Measurements from ENCODE around the gene VCPKMT.

VCPKMT gene

DNA sequence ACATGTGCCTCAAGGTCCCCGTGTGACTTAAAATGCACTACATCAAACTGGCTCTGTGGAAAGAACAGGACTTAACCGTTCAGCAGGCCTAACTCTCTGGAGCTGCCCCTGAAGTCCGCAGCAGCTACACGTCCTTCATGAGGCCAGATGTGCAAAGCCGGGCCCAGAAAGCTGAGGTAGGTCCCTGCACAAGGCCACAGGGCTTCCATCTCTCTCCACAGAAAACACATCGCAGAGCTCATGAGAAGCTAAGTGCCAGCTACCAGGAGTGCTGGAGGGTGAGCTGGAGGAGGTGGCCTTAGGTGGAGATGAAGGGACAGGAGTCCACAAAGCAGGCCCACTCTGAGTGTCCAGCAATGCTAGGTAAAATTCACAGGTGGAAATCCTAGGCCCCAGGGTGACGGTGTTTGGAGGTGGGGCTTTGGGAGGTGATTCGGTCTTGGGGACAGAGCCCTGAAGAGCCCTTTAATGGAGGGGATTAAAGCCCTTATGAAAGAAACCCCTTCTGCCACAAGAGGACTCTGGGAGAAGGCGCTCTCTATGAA, 52.4 kb downstream of the VCPKMT start:
- DNase-seq, result no peak

DNA sequence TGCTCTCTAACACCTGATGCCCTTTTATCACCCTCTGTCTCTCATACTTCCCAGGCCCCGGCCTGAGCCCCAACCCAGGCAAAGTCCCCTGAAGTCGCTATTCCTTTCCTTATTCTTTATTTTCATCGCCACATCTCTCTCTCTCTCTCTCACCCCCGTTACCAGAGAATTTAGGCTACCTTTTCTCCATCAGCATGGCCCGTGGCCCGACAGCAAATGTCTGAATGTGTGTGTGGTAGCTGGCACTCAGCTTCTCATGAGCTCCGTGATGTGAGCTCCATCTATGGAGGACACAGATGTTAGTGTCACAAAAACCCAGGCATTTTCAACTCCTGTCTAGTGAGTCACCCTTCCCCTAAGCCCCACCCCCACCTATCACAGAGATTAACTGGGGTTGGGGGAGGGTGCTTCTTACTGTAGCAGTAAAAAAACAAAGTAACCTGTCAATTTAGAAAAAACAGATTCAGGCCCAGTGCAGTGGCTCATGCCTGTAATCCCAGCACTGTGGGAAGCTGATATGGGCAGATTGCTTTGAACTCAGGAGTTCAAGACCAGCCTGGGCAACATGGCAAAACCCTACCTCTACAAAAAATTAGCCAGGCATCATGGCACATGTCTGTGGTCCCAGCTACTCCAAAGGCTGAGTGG, 53.8 kb downstream of the VCPKMT start:
- peak; percentile 96 for DNase-seq

DNA sequence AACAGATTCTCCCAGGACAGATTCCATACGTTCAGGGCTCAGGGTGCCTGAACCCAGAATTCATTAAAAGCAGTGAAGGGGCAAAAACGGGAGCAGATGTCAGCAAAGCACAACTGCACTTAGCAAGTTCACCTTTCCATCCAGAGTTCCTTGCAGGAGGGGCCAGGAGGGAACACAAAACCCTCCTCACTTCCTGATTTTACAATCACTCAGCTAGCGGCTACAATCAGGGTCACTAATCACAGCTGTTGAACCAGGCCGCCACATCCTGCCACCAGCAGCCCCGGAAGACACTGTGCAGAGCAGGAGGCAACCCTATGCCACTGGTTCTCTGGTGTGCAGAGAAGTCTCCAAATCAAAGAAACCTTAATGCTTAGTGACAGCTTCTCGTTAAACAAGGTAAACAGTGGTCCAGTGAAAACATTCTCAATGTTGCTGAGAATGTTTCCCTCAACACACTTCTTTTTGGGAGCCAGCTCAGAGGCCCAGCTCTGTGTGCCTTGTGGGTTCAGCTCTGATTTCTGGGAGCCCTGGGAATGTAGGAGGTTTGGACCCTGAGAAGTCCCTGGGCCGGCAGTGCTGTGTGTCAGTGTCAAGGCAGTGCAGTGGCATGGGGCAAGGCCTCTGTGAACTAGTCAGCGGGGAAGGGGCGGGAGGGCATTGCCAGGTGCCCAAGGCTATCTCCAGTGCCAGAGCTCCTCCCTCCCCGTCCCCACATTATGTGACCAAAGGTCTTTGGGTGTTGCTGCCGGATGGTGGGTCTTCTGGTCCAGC, 54.5 kb downstream of the VCPKMT start:
- DNase-seq, result peak; percentile 91

DNA sequence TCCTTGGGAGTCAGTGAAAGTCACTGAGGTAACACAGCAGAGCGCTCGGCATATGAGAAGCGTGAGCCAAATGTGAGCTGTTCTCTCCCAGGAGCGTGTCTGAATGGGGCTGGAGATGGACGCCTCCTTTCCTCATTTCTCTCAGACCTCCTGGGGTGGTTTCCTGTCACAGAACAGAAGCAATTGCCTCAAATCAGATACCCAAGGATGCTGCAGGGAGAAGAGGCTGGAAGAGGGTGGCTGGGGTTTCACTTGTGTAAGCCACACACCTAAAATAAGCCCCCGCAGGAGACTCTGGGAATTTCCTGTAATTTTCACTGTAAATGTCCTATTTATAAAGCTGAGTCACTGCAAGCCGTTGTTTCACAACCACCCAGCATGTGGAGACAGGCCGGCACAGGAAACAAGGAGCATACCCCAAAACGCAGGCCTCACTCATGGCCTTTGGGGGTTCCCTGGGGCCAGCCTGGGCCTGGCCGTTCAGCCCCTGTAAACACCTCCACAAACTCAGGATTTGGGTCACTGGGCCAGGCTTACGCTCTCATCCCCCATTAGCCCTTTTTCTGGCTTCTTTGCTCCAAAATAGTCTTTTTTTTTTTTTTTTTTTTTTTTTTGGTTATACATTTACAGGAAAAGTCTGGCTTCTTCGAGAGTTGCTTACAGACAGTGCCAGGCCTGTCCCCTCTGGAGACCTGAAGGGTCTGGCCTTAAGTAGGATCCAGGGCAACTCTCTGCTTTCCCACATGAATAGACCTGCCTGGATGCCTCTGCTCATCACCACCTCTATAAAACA, 55.3 kb downstream of the VCPKMT start:
- DNase-seq, result peak; percentile 85

DNA sequence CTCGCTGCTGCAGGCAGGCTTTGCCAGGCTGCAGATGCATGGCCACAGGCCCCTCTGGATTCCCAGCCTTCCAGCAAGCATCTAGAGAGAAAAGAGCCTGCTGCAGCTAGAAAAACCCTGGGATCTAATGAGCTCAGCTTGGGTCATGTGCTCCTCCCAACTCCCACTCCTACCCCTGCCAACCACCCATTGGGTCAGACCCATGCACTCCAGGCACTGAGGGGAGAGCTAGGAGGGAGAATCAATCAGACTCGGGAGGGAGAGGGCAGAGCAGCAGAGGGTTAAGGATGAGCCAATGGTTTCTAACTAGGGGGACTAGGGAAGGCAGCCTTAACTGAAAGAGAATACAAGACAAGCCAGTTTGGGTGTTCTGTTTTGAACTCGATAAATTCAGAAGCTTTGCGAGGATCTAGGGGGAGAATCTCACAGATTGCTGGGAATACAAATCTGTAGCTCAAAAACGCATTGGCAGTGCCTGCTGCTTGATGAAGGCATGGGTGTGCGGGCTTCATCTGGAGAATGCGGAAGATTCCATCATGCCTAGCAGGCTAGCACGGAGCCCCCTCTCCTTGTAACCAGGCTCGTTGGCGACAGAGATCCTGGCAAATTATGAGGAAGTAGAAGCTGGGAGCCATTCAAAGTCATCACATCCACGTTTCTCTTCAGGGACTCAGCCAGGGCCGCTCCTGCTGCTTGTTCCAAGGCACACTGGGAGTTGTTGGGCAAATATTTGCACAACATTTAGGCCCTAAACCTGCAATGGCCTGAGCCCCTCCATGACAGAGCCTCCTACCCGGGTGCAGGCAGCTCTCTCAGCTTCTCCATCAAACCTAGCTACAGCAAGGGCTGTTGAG, 56.4 kb downstream of the VCPKMT start:
- DNase-seq, result no peak

Measured in activated CD4-positive, alpha-beta T cell treated with anti-CD3 and anti-CD28 coated beads, Interleukin-10, Interleukin-2, amounts not matched to agents 100 ng/mL and 50 ng/mL, durations not matched to agents 16 hours and 8 hours (primary cell).